Measurements from ENCODE around the gene L3MBTL4. TPM values are rescaled to one million over a fixed set of nuclear protein-coding genes. Genes with fewer than 3 reads are reported as not detected.

The L3MBTL4 gene
- polyA plus RNA-seq, 3 donors, result 4.7 to 5.7 (median 5.1) TPM

GRCh38 chr18:5939801-5940667 lies 474.7 kb downstream of the L3MBTL4 start:
- DNase-seq (ENCODE audit: low read depth in 3 of 3, low spot score in 2 of 3), result no peak

GRCh38 chr18:5937795-5938194 lies 476.9 kb downstream of the L3MBTL4 start:
- no peak for DNase-seq (ENCODE audit: low read depth in 3 of 3, low spot score in 2 of 3)

GRCh38 chr18:5937121-5937520 lies 477.6 kb downstream of the L3MBTL4 start:
- DNase-seq (ENCODE audit: low read depth in 3 of 3, low spot score in 2 of 3), result no peak

- no peak for DNase-seq (ENCODE audit: low read depth in 3 of 3, low spot score in 2 of 3)
Observed at GRCh38 chr18:5930789-5931188, 483.9 kb downstream of the L3MBTL4 start.

- no peak for DNase-seq (ENCODE audit: low read depth in 3 of 3, low spot score in 2 of 3)
Observed at GRCh38 chr18:5918205-5918858, 496.4 kb downstream of the L3MBTL4 start.

GRCh38 chr18:5914951-5915350 lies 499.8 kb downstream of the L3MBTL4 start:
- no peak for DNase-seq (ENCODE audit: low read depth in 3 of 3, low spot score in 2 of 3)

GRCh38 chr18:5914016-5914415 lies 500.7 kb downstream of the L3MBTL4 start:
- no peak for DNase-seq (ENCODE audit: low read depth in 3 of 3, low spot score in 2 of 3)

GRCh38 chr18:5912566-5912965 lies 502.1 kb downstream of the L3MBTL4 start:
- DNase-seq (ENCODE audit: low read depth in 3 of 3, low spot score in 2 of 3), result no peak

GRCh38 chr18:5909125-5909524 lies 505.6 kb downstream of the L3MBTL4 start:
- no peak for DNase-seq (ENCODE audit: low read depth in 3 of 3, low spot score in 2 of 3)

All from right renal cortex interstitium (tissue), 3 donors.